ENCODE results near the gene ABLIM1.

DNA sequence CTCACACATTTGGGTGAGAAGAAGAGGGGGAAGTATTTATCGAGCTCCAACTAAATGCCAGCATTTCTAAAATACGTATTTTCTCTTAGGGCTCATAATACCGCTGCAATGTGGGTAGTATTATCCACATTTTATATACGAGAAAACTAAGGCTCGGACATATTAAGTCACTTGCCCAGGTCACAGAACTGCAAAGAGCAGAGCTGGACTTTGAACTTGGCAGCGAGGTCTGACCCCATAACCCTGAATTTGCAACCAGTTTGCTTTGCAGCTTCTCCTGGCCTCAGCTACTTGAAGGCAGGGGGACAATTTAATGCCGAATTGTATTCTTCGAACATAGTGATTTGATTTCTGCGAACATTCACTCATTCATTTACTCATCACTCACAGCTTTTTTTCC is 7.2 kb downstream of the ABLIM1 start:
- TF ChIP-seq, protein P1, sequence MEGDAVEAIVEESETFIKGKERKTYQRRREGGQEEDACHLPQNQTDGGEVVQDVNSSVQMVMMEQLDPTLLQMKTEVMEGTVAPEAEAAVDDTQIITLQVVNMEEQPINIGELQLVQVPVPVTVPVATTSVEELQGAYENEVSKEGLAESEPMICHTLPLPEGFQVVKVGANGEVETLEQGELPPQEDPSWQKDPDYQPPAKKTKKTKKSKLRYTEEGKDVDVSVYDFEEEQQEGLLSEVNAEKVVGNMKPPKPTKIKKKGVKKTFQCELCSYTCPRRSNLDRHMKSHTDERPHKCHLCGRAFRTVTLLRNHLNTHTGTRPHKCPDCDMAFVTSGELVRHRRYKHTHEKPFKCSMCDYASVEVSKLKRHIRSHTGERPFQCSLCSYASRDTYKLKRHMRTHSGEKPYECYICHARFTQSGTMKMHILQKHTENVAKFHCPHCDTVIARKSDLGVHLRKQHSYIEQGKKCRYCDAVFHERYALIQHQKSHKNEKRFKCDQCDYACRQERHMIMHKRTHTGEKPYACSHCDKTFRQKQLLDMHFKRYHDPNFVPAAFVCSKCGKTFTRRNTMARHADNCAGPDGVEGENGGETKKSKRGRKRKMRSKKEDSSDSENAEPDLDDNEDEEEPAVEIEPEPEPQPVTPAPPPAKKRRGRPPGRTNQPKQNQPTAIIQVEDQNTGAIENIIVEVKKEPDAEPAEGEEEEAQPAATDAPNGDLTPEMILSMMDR (IDR thresholded peaks at IDR 0.05) = no peak
- no peak for TF ChIP-seq POLR2A (IDR thresholded peaks at IDR 0.05)
